Prostate gland (tissue), 2 donors: ENCODE data around the gene VWA8. TPM values are rescaled to one million over a fixed set of nuclear protein-coding genes. Genes with fewer than 3 reads are reported as not detected.

Source experiments
- DNase-seq: peaks from one replicate; pipeline ENCODE4 v3.0.0-alpha.2; 2019; ENCODE audit warnings: low spot score
- H3K27ac ChIP-seq, 2 donors: fragments of 200-600 bp; sonication (generic); 2 replicates each; pipeline ENCODE4 v1.5.1; 2017 to 2019
- H3K27me3 ChIP-seq: fragments of 200-600 bp; sonication (generic); replicated peaks from 2 replicates; pipeline ENCODE4 v1.5.1; 2019; ENCODE audit not compliant: insufficient read depth
- H3K36me3 ChIP-seq, 2 donors: fragments of 200-600 bp; sonication (generic); 1 replicate in 1 of 2; 2 replicates in 1 of 2; pipeline versions ENCODE4 v1.5.1 to v1.8.1; 2017 to 2019
- H3K4me1 ChIP-seq: fragments of 200-600 bp; sonication (generic); replicated peaks from 2 replicates; pipeline ENCODE4 v1.5.1; 2019
- H3K4me3 ChIP-seq, 2 donors: fragments of 200-600 bp; sonication (generic); 2 replicates each; pipeline ENCODE4 v1.5.1; 2017 to 2019
- H3K9me3 ChIP-seq: fragments of 200-600 bp; sonication (generic); 2 replicates; pipeline ENCODE4 v1.5.1; 2017
- CTCF ChIP-seq, 4 experiments: fragments of 200-600 bp in 2 of 4; fragments of 450-650 bp in 2 of 4; sonication (generic) in 2 of 4; IDR thresholded peaks; 1 replicate in 3 of 4; 2 replicates in 1 of 4; pipeline ENCODE4 v1.5.1; 2016 to 2019; ENCODE audit warnings: antibody characterized with exemption in 4 of 4, mild to moderate bottlenecking in 2 of 4, moderate library complexity in 2 of 4
- POLR2A ChIP-seq: fragments of 450-650 bp; IDR thresholded peaks from one replicate; pipeline ENCODE4 v1.6.1; 2016; ENCODE audit warnings: antibody characterized with exemption, mild to moderate bottlenecking
- POLR2AphosphoS5 ChIP-seq: sonication (generic); formaldehyde crosslinking; IDR thresholded peaks from one replicate; pipeline ENCODE4 v1.6.1; 2017; ENCODE audit warnings: antibody characterized with exemption
- WGBS: methylation state at CpG from one replicate; pipeline ENCODE4 v1.1.5; 2018; 5-methylcytosine and 5-hydroxymethylcytosine counted together
- intact Hi-C: fragments of 100-400 bp; cut with DNase I; formaldehyde crosslinking; loops from one replicate; pipeline ENCODE4 v1.14.2; 2022
- total RNA-seq, 2 donors: library from RNA; depleted of rRNA; stranded (reverse); fragments of >200 nt; gene quantifications; one replicate each; pipeline ENCODE4 v1.1.0, GENCODE V29; 2016

Gene VWA8
- total RNA-seq, 2 donors from 2014 or later = 18.1 to 21.8 TPM

- WGBS = 55% methylated on average over 5 of the region's 5 CpGs
- TF ChIP-seq POLR2AphosphoS5 (no peak), CTCF (IDR thresholded peaks at IDR 0.05) (no peak)
Measured at GRCh38 chr13:41971848-41972247, 10.9 kb upstream of the VWA8 start.

GRCh38 chr13:41970918-41971317, 10.0 kb upstream of the VWA8 start:
- Histone ChIP-seq H3K36me3 (no peaks in the 10 kb centered on the region), H3K9me3 (no peaks in the 10 kb centered on the region), H3K27me3 (no peaks in the 10 kb centered on the region), H3K4me3 (no peak overlapping the region), H3K27ac (no peak overlapping the region), H3K4me1 (no peaks in the 10 kb centered on the region)
- WGBS = 90% methylated on average over 2 of the region's 2 CpGs
- intact Hi-C loops = no loop called here
- no peak for DNase-seq
- TF ChIP-seq POLR2AphosphoS5 (no peak), POLR2A (no peak), CTCF (IDR thresholded peaks at IDR 0.05) (no peak)

More at GRCh38 chr13:41971848-41972247, 10.9 kb upstream of the VWA8 start:
- Histone ChIP-seq H3K4me1 (no peaks in the 10 kb centered on the region), H3K36me3 (no peaks in the 10 kb centered on the region), H3K27ac (no peak overlapping the region), H3K9me3 (no peaks in the 10 kb centered on the region), H3K4me3 (no peak overlapping the region), H3K27me3 (no peaks in the 10 kb centered on the region)
- intact Hi-C loops = no loop called here
- DNase-seq = no peak

- Histone ChIP-seq H3K36me3 (no peaks in the 10 kb centered on the region), H3K4me3 (no peak overlapping the region), H3K4me1 (no peaks in the 10 kb centered on the region), H3K9me3 (no peaks in the 10 kb centered on the region), H3K27ac (no peak overlapping the region), H3K27me3 (no peaks in the 10 kb centered on the region)
- intact Hi-C loops = no loop called here
- no peak for TF ChIP-seq POLR2AphosphoS5
- no peak for TF ChIP-seq POLR2A
- TF ChIP-seq CTCF (IDR thresholded peaks at IDR 0.05) = no peak
- no peak for DNase-seq
Measured at GRCh38 chr13:41970022-41970421, 9.1 kb upstream of the VWA8 start.

- Histone ChIP-seq H3K4me1 (no peaks in the 10 kb centered on the region), H3K4me3 (no peak overlapping the region), H3K27me3 (no peaks in the 10 kb centered on the region), H3K27ac (no peak overlapping the region), H3K9me3 (no peaks in the 10 kb centered on the region), H3K36me3 (no peaks in the 10 kb centered on the region)
- intact Hi-C loops = loop anchor here (10.0 kb wide), 1 partner anchor 294 kb away; no protein-coding TSS in a partner anchor
- TF ChIP-seq POLR2AphosphoS5 (no peak), POLR2A (no peak), CTCF (IDR thresholded peaks at IDR 0.05) (no peak)
- DNase-seq = no peak
- 89% methylated on average over 4 of the region's 4 CpGs for whole genome bisulfite sequencing
Measured at GRCh38 chr13:41969072-41969471, 8.2 kb upstream of the VWA8 start.

GRCh38 chr13:41966671-41967070, 5.8 kb upstream of the VWA8 start:
- 95% methylated on average over 1 of the region's 1 CpG for WGBS

More at GRCh38 chr13:41966671-41967070, 5.8 kb upstream of the VWA8 start:
- H3K36me3 ChIP-seq = no peaks in the 10 kb centered on the region
- peaks cover 2% of the 10 kb centered on the region for H3K4me1 ChIP-seq
- H3K27ac ChIP-seq = no peak overlapping the region
- intact Hi-C loops = loop anchor here (10.0 kb wide), 1 partner anchor 292 kb away; no protein-coding TSS in a partner anchor
- no peaks in the 10 kb centered on the region for H3K9me3 ChIP-seq
- H3K4me3 ChIP-seq = no peak overlapping the region
- H3K27me3 ChIP-seq = no peaks in the 10 kb centered on the region
- TF ChIP-seq CTCF (IDR thresholded peaks at IDR 0.05) = no peak
- no peak for TF ChIP-seq POLR2A
- TF ChIP-seq POLR2AphosphoS5 = no peak
- no peak for DNase-seq
